DND-41 (cell line): Measurements from ENCODE around the gene MBNL2.

Experiments used
- EZH2 ChIP-seq: IDR thresholded peaks from 3 replicates; pipeline ENCODE4 v1.6.1; 2012; ENCODE audit warnings: borderline replicate concordance, low read depth, mild to moderate bottlenecking, moderate library complexity, low read length, inconsistent platforms; ENCODE audit not compliant: severe bottlenecking
- TF ChIP-seq, protein P1 (sequence below): IDR thresholded peaks from 2 replicates; pipeline ENCODE4 v1.5.1; 2012; ENCODE audit warnings: borderline replicate concordance, low read length, moderate library complexity, mild to moderate bottlenecking; ENCODE audit not compliant: poor library complexity, severe bottlenecking; ENCODE audit errors: extremely low read depth

DNA sequence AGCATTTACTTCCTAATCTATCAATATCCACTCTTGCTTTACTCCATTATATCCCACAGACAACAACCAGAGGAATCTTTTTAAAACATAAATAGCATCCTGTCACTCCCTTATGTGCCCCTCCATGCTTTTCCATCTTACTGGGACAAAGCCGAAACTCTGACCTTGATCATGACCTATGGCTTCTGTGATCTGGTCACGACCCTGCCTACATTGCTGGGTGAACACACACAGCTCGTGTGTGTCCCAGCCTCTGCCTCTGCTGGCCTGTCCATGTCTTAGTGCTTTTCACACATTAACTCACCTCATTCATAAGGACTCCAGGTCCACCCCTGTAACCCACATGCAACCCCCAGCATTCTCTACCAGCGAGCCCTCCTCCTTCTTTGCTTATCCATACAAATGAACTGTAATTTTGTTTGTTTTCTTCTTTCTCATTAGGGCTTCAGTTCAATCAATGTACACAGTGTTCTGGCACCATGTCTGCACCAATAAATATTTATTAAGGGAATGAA, 115.9 kb downstream of the MBNL2 start:
- TF ChIP-seq, protein P1, sequence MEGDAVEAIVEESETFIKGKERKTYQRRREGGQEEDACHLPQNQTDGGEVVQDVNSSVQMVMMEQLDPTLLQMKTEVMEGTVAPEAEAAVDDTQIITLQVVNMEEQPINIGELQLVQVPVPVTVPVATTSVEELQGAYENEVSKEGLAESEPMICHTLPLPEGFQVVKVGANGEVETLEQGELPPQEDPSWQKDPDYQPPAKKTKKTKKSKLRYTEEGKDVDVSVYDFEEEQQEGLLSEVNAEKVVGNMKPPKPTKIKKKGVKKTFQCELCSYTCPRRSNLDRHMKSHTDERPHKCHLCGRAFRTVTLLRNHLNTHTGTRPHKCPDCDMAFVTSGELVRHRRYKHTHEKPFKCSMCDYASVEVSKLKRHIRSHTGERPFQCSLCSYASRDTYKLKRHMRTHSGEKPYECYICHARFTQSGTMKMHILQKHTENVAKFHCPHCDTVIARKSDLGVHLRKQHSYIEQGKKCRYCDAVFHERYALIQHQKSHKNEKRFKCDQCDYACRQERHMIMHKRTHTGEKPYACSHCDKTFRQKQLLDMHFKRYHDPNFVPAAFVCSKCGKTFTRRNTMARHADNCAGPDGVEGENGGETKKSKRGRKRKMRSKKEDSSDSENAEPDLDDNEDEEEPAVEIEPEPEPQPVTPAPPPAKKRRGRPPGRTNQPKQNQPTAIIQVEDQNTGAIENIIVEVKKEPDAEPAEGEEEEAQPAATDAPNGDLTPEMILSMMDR = no peak
- TF ChIP-seq EZH2 = no peak
